Bronchial epithelial cell (primary cell): ENCODE results near the gene KLF13. TPM values are rescaled to one million over a fixed set of nuclear protein-coding genes. Genes with fewer than 3 reads are reported as not detected.

ENCODE experiments used
- DNase-seq: peaks from one replicate; pipeline ENCODE4 v3.0.0-alpha.2; 2010; ENCODE audit warnings: low read depth
- FAIRE-seq: peaks from 2 replicates; lab custom pipeline; 2011; peaks lifted over from hg19 to GRCh38; lab: Jason Lieb, UNC
- H3K27me3 ChIP-seq: 2 replicates; pipeline ENCODE4 v1.5.1; 2011; ENCODE audit warnings: low read length; ENCODE audit not compliant: control insufficient read depth, insufficient read depth
- H3K36me3 ChIP-seq: 2 replicates; pipeline ENCODE4 v1.5.1; 2011; ENCODE audit warnings: low read length; ENCODE audit not compliant: control insufficient read depth, insufficient read depth
- H3K4me3 ChIP-seq: 2 replicates; pipeline ENCODE4 v1.5.1; 2011; ENCODE audit warnings: mild to moderate bottlenecking, low read depth, low read length, control low read depth
- CTCF ChIP-seq: IDR thresholded peaks from 2 replicates; pipeline ENCODE4 v1.5.1; 2011; ENCODE audit warnings: mild to moderate bottlenecking, moderate library complexity, low read length, control low read depth, inconsistent platforms; ENCODE audit not compliant: insufficient read depth, severe bottlenecking
- total RNA-seq: library from RNA; depleted of rRNA; stranded (reverse); fragments of >200 nt; gene quantifications from 2 replicates; pipeline ENCODE4 v1.2.1, GENCODE V29; 2014

KLF13 gene
- total RNA-seq, 1 donor from 2014 or later = 58.7 TPM

- Histone ChIP-seq H3K4me3 (no peak overlapping the region), H3K36me3 (no peaks in the 10 kb centered on the region), H3K27me3 (peaks cover 6% of the 10 kb centered on the region)
- FAIRE-seq (no peak), DNase-seq (no peak)
- no peak for TF ChIP-seq CTCF
Observed at GRCh38 chr15:31317017-31317416, 9.6 kb upstream of the KLF13 start.

- no peak for TF ChIP-seq CTCF
- H3K36me3 ChIP-seq = no peaks in the 10 kb centered on the region
- peak; percentile 18 for FAIRE-seq
Observed at GRCh38 chr15:31317421-31318327, 9.0 kb upstream of the KLF13 start.

GRCh38 chr15:31318429-31318828 lies 8.2 kb upstream of the KLF13 start:
- DNase-seq (no peak), FAIRE-seq (no peak)
- no peaks in the 10 kb centered on the region for H3K36me3 ChIP-seq
- H3K27me3 ChIP-seq = peaks cover 6% of the 10 kb centered on the region
- H3K4me3 ChIP-seq = no peak overlapping the region
- no peak for TF ChIP-seq CTCF

More at GRCh38 chr15:31317421-31318327, 9.0 kb upstream of the KLF13 start:
- Histone ChIP-seq H3K4me3 (no peak overlapping the region), H3K27me3 (peaks cover 6% of the 10 kb centered on the region)
- DNase-seq = no peak

GRCh38 chr15:31320022-31320421 lies 6.6 kb upstream of the KLF13 start:
- H3K36me3 ChIP-seq = no peaks in the 10 kb centered on the region
- H3K4me3 ChIP-seq = no peak overlapping the region
- no peak for TF ChIP-seq CTCF
- peaks cover 6% of the 10 kb centered on the region for H3K27me3 ChIP-seq
- FAIRE-seq (no peak), DNase-seq (no peak)

- TF ChIP-seq CTCF = no peak
- no peak for DNase-seq
- H3K4me3 ChIP-seq = no peak overlapping the region
- no peak for FAIRE-seq
- H3K27me3 ChIP-seq = peaks cover 6% of the 10 kb centered on the region
- H3K36me3 ChIP-seq = no peaks in the 10 kb centered on the region
Observed at GRCh38 chr15:31321418-31321817, 5.2 kb upstream of the KLF13 start.

- no peak for TF ChIP-seq CTCF
- peaks cover 6% of the 10 kb centered on the region for H3K27me3 ChIP-seq
- FAIRE-seq = no peak
- H3K36me3 ChIP-seq = no peaks in the 10 kb centered on the region
- no peak overlapping the region for H3K4me3 ChIP-seq
- DNase-seq = no peak
Observed at GRCh38 chr15:31322504-31322903, 4.1 kb upstream of the KLF13 start.
